NCI-H748 treated with DMSO at 0.1 percent for 48 hours (cell line): ENCODE results near the gene OTUD4.
"Not testable (repeated sequence)": the region's sequence is repeated elsewhere in the genome, so short reads cannot be mapped to it uniquely, and the experiment has no call there.

Experiments
- DNase-seq: peaks from one replicate; lab custom pipeline; 2025; lab: John Stamatoyannopoulos, UW

Gene OTUD4

DNA sequence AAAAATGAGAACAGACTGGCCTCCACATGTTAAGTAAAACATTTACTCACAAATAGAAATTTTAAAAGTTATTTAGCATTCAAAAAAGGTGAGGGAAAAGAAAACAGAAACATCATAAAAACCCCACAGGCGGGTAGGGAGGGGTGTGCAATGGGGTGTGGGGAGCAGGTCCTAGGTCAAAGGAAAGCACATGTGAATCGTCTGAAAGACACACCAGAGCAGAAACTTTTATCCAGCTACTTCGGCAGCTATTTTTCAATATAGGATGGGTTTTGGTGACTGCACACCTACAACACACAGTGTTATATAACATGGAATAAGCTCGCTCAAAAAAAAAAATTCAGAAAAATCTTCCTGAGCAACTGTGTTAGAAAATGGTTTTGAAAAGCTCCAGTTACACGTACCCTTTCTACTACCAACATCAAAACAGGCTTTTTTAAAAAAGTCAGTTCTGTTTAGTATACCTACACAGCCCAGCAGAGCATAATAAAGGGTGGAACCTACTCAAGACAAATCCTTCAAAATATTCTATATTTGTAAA, 1.6 kb downstream of the OTUD4 start:
- no peak for DNase-seq

DNA sequence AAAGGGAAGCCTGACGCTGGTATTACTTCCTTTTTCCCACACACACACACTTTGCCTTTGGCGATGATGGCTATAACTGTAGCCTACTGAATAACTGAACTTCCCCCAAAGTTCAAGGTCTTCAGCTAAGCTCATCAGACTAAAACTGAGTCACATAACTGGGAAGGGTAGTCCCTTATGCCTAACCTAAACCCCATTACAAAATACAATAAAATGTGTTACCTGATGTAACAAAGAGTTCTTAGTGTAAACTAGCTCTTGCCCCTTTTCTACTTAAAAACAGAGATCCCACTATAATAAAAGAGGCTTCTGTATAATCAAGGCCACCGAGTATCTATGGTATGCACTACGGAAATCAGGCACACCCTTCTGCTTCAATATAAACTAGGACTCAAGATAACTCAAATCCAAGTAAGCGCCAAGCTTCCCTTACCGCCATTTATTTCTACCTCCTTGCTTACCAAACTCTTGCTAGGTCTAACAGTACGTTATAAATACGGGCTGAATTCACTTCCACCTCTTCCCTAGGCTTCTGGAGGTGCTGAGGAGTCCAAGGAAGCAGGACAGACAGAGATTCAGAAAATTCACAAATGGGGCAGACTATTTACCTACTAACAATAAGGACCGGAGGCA, 2.4 kb downstream of the OTUD4 start:
- no peak for DNase-seq

DNA sequence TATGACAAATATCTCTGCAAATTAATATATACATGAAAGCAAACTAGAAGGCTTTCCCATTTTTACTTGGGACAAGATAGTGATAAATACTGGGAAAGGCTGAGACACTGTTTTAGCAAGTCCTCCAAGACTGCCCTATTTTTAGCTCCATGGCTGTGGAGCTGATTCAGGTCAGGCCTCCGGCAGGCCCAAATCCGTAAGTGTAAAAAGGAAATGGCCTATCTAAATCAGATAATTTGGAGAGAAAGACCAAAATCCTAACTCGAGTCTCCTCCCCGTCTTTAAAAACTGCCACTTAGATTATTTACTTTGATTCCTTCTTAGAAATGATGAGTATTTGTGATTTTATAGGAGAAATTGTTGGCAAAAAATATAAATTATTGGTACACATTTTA, 2.9 kb downstream of the OTUD4 start:
- no peak for DNase-seq

DNA sequence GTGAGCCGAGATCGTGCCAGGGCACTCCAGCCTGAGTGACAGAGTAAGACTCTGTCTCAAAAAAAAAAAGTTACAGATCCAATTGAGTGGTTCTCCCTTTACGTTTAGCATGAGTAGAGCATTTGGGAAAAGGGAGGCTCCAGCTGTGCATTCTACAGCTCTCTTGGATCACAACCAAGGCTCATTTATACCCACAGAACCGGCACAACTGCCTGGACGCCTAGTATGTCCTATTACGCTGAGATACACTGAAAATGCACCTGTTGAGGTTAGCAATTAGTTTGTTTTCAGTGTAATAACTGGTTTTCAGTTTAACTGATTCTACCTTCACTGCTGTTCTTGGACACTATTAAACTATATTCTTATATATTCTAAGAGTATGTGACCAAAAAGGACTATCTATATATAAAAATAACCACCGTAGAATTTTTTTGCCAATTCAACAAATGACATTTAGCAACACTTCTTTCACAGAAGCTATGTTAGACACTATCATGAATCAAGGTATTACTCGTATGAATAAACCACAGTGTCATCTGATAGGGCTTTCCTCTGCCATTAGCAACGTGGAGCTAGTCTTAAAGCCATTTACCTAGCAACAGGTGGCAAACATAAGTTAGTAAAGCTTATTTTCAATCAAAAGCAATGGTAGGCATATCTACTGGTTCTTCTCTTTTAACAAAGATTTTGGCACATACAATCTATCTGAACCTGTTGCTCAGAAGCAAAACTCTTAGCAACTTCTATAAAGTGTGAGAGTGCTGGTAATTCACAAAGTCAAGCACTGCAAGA, 3.6 kb downstream of the OTUD4 start:
- no peak for DNase-seq

DNA sequence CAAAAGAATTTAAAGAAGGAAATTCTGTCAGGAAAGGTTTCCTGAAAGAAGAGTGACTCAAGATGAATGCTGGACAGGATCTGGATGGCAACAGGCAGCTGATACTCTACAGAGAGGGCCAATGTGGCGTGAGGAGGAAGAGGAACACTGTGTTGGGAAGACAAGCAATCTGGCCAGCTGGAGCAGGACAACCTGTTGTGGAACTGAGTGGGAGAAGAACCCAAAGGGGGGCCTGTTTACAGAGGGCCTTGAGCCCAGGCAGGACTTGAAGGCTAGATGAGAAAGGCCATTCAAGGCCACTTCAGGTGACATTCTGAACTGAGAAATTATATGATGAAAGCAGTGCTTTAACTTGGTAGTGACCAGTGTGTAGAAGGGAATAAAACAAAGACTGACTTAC, 8.5 kb downstream of the OTUD4 start:
- DNase-seq: no peak

DNA sequence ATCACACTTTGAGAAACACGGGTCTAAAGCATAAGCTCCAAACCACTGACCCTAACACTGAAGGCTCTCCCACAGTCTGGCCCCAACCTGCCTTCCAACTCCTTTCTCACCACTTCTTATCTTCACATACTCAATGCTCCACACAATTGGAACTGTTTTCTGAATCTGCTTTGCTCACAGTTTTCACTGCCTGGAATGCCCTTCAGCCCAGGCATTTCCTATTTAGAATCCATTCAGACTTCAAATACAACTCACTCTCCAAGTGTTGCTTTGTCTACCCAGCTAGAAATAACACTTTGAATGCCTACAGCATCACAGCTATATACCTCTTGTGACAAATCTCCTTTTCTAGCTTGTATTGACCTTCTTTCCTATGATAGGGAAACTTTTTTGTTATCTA, 10.2 kb downstream of the OTUD4 start:
- no peak for DNase-seq

DNA sequence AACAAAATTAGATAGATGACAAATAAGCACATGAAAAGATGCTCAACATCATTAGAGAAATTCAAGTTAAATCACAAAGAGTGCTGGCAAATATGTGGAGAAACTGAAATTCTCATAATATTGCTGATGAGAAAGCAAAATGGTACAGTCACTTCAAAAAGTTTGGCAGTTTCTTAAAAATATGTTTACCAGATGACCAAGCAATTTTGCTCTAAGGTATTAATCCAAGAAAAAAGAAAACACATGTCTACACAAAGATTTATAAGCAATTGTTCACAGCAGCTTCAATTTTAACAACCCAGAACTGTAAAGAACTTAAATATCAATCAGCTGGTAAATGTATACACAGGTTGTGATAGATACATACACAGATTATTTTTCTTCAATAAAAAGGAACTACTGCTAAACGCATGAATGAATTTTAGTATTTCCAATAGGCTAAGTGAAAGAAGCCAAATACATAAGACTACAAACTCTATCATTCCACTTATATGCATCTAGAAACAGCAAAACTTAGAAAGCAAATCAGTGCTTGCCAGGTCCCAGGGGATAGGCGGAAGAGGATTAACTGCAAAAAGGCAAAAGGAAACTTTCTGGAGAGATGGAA, 11.7 kb downstream of the OTUD4 start:
- no peak for DNase-seq

DNA sequence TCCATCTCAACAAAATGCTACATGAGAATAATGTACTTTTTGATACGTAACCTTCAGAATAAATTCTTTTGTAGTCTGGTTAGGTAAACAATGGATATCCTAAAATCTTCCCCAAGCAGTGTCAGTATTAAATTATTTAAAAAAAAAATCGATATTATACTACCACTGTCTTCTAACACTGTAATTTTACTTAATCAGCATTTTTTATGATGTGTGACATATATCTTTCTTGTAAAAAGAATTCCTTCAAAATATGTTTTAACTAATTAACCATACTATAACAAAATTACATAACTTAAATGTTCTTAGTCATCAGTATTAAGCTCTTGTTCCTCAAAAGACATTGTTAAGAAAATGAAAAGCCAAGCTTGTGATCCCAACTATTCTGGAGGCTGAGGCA, 12.5 kb downstream of the OTUD4 start:
- DNase-seq: no peak

DNA sequence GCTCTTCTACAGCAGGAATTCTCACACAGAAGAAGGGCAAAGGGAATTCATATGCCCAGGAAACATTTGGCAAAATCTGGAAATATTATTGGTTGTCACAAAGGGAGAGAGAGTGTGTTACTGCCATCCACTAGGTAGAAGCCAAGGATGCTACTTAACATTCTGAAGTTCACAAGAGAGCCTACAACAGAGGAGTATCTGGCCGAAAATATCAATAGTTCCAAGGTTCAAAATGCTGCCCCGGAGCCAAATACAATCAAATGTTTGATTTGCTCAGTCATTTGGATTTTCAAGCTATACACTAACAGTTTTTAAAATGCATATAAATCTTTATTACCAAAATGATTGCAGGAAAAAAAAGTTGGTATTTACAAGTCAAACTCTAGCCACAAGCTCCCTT, 18.8 kb downstream of the OTUD4 start:
- no peak for DNase-seq

DNA sequence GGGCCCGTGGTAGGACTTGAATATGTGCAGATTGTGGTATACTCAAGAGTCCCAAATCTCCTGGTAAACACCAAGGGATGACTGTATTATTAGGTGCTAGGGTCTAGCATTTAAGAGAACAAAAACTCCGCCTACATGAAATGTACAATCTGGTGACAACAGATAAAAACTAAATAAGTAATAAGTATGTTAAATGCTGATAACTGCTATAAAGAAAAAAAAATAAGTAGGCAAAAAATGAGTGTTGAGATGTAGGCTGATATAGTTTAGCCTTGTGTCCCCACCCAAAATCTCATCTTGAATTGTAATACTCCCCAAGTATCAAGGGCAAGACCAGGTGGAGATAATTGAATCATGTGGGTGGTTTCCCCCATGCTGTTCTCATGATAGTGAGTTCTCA, 23.4 kb downstream of the OTUD4 start:
- DNase-seq: no peak

DNA sequence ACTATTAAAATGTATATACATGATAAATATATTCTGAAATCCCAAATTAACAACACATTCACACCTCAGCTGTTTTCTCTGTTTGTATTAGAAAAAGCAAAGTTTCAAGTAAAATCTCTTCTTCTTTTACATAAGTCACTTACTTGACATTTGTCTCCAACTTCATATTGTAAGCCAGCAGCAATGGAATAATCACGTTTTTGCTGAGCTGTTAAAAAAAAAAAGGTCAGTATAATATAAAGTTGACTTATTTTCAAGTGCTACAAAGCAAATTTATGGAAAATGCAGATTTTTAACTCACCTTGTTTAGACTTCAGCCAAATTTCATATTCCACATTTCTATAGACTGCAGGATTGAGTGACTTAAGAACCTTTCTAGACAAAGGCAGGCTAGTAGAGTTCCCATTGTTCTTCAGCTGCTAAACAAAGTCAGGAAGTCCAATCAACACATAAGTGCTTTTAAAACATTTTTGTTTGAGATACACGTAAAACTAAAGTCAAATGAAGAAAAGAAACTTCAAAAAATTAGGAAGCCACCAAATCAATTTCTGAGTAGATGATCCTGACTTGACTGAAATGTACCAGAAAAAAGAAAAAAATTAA, 25.0 kb downstream of the OTUD4 start:
- no peak for DNase-seq

DNA sequence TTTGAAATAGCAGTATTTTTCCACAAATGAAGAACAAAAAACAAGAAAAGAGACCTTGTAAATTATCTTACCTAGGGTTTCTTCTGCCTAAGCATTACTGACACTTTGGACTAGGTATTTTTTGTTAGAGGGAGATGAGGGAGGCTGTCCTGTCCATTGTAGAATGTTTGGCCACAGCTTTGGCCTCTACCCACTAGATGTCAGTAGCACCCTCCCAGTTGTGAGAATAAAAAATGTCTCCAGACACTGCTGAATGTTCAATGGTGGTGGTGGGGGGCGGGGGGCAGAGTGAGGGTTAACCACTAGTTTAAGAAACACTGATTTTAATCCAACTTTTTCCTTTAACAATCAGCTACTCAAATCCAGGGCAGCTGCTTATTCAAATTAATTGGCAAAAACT, 25.8 kb downstream of the OTUD4 start:
- DNase-seq: no peak

DNA sequence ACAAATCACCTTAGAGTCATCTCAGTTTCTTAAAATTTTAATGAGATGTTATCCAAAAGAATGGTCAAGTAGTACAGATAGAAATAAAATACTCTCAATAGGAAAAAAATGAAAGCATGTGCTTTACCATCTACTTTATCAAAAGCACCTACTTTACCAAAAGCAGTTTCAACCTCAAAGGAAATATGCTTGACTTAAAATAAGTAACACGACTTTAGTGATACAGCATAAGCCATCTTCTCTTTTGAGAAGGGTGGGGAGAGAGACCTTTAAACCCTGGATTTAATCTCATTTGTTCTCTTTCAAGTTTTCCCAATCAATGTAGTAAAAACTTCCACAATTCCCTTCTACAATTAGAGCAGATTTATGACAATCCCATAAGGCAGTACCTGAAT, 26.5 kb downstream of the OTUD4 start:
- no peak for DNase-seq

DNA sequence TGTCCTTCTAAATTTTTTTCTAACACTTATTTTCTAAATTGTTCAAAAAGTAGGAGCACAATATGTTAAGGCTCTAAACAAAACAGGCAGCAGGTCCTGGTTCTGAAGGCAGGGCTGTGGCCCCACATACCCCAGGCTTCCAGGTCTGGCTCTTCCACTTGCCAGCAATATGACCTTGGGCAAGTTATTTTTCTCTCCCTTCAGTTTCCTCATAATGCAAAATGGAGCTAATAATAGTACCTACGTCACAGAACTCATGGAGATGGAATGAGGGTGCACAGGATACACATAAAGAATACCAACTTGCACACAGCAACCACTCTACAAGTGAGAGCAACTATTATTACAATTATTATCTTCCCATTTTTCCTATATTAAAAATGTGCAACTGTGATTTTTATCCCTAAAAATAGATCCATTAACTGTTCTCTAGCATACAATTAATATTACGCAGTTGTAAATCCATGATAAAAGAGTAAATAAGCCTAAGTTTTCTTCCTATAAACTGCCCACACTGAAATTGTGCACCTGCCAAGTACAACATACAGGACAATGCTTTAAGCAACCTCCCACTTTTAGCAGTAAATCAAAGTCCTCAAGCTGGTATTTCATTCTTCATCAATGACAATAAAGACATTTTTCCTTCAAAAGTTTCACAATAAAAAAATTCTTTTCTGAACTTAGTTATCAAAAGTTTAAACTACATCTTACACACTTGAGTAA, 27.0 kb downstream of the OTUD4 start:
- no peak for DNase-seq

DNA sequence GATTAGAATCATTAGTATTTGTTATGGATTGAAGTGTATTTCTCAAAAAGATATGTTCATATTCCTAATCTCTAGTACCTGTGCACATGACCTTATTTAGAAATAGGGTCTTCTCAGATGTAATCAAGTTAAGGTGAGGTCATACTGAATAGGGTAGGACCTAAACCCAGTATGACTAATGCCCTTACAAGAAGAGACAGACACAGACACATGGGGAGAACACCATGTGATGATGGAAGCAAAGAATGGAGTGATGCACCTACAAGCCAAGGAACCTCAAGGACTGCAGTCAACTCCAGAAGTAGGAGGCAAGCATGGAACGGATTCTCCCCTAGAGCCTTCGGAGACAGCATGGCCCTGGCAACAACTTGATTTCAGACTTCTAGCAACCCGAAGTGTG, 31.4 kb downstream of the OTUD4 start:
- DNase-seq: no peak

DNA sequence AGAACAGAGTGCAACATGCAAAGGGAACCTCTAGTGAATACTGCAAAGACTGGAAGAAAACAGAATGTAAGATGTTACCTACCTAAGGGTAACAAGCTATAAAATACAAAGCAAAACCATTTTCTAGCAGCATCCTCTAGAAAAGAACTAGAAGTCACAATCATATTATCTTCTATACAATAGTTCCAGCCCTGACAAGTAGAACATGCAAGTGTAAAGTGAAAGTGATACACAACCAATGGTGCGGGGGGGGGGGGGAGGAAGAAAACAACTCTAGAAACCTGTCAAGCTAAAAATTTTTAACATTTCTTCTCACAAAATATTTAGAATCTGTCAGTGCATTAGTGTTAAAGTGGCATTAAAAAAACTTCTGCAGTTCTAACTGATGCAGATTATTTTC, 44.2 kb downstream of the OTUD4 start:
- not testable (repeated sequence) for DNase-seq

DNA sequence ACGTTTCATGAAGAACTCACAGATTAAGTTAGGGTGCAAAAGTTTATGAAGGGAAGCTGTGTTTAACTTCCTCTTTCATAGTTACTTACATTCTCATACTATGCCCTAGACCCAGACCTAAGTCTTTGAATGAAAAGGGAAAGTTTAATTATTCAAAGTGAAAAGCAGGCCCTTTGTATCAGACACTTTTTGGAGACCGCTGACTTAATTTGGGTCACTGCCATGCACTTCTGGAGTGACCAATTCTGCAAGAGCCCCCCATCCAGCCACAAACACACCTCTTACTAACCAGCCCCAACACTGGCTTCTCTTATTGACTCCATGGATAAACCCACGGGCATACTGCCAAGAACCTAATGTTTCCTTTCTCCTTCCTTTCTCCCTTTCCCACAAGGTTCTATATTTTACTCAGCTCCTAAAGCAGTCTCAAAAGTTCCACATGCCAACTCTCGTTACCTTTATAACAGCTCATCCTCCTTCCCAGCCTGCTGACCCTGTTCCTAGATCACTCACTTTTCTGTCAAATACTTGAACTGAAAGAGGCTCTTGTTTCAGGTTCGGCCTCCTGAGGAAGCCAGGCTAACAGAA, 47.8 kb downstream of the OTUD4 start:
- no peak for DNase-seq

DNA sequence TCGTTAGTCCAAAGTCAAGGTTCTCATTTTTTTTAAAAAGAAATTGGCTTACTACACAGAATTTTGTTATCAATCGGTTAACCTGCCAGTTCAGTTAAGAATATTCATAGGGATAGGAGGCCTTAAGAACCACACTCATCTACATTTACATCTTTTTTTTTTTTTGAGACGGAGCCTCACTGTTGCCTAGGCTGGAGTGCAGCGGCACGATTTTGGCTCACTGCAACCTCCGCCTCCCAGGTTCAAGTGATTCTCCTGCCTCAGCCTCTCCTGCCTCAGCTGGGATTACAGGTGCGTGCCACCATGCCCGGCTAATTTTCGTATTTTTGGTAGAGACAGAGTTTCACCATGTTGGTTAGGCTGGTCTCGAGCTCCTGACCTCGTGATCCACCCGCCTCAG, 48.5 kb downstream of the OTUD4 start:
- no peak for DNase-seq

DNA sequence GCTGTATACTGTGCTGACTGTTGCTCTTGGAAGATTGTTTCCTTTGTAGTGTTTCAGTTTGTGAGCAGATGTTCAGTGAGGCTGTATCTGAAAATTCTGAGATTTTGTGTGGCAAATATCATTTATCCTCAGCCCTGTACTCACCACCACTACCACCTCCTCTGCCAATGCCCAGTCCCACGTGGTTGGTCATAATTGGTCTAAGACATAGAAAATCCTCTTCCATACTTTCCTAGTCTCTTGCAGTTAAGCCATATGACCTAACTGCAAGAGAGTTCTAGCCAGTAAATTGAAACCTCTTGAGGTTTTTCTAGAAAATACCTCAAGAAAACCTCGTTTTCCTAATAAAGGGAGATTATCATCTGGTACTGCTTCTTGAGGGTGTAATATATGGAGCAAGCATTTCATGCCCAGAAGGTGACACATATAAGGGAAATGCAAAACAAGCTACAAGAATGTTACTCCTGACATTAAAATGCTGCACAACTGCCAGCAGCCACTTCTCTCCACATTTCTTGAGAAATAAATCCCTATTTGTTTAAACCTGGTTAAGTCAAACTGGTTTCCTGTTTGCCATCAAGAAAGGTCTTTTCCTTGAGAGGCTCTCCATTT, 49.5 kb downstream of the OTUD4 start:
- DNase-seq: no peak

DNA sequence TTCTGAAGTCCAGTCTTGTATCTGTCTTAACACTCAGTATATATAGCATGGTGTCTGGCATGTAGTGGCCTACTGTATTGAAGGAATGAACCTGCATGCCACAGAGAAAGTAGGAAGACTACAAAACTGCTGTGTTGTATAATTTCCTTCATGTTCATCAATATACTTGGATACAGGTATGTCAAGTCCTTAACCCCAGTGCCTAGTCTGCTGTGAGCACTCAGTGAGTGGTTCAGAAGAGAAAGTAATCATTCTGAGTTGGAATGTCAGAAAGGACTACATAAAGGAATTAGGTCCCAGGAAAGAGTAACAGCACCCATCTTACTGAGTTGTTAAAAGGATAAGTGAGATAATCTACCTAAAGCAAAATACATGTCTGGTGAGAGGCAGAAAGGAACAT, 50.3 kb downstream of the OTUD4 start:
- no peak for DNase-seq

DNA sequence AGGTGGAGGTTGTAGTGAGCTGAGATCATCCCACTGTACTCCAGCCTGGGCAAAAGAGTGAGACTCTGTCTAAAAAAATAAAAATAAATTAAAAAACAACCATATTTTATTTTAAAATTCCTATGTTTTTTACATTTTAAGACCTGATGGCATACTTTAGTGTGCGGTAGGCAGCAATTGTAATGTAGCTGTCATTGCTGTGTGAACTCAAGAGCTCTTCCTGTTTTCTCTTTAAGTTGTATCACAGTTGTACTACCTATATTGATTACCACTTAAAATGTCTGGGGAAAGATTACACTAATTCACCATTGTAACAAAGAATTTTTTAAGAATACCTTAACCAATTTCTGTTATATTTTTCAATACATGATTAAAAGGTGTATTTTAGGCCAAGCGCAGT, 55.0 kb downstream of the OTUD4 start:
- no peak for DNase-seq
